ENCODE measurements around the gene MPO.
A peak's percentile ranks its signal among the peaks of the same experiment; 100 is the strongest.

Gene MPO

DNA sequence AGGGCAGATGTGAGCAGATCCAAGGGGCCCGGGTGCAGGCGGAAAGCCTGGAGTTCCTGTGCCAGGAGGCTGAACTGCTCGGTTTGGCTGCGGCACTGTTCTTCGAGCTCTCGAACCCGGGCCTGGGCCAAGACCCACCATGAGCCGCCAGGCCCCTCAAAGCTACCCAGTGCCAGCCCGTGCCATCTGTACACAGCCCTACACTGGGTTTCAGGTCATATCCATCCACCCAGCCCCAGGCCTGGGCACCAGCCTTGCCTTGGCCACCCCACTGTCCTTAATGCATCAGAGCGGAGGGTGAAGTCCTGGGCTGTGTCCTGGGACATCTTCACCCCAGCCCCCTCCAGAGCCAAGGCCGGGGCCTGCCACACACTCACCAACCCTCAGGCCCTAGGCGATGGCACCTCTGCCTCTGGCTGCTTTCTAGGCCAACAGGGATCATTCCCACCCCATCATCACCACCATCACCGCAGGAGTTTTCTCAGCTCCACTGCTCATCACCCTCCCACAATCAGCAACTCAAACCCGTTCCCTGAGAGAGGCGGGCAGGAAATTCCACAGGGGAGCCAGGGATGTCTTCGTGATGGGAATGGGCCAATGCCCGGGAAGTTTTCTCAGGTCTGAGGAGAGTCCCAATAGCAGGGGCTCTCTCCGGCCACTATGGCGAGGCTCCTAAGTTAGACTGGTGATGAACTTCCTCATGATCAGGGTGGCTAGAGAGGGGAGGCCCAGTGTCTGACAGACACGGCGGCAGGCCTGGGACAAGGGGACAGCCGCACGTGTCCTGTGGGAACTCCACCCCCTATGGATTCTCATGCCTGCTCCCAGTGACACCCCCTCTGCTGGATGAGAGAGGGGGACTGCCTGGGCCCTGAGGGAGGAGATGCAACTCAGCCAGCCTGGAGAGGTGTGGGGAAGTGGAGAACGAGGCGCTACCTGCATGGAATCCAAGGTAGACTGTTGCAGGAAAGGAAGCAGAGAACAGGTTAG lies 38.7 kb upstream of the MPO start:
- DNase-seq = no peak

DNA sequence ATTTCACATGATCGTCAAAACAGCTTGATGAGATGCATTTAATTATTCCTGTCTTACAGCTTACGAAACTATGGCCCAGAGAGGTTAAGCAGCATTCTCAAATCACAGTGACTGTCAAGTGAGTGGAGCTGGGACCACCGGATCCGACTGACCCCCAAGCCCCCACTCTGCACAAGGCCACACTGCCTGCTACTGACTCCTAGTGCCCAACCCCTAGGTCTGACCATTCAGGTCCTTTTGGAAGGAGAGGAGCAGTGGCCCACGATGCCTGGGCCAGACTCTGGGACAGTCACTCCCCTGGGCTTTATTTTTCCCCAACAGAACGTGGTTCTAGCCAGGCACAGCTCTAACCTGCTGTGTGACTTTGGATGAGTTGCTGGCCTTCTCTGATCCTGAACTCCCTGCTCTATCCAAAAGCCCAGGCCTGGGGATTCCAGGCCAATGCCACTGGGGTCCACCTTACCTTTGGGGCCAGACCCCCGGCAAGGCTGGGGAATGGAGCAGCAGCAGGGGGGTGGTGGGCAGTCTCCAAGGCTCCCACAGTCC lies 38.0 kb upstream of the MPO start:
- peak; percentile 14 for DNase-seq

DNA sequence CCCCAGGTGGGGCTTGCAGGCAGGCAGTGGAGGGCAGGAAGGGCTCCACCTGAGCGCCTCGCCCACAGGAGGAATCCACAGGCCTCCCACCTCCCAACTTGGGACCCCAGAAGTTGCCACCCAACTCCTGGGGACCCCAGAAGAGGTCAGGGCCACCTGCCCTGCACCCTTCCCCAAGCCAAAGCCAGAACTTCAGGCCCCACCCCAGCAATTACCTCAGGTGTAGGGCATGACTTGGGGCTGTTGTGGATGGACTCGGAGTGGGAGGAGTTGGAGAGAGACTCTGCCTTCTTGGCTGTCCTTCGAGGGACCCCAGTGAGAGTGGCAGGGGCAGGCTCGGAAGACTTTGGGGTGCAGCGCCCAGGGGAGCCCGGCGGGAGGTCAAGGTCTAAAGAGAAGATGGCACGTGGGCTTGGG lies 37.3 kb upstream of the MPO start:
- no peak for DNase-seq

DNA sequence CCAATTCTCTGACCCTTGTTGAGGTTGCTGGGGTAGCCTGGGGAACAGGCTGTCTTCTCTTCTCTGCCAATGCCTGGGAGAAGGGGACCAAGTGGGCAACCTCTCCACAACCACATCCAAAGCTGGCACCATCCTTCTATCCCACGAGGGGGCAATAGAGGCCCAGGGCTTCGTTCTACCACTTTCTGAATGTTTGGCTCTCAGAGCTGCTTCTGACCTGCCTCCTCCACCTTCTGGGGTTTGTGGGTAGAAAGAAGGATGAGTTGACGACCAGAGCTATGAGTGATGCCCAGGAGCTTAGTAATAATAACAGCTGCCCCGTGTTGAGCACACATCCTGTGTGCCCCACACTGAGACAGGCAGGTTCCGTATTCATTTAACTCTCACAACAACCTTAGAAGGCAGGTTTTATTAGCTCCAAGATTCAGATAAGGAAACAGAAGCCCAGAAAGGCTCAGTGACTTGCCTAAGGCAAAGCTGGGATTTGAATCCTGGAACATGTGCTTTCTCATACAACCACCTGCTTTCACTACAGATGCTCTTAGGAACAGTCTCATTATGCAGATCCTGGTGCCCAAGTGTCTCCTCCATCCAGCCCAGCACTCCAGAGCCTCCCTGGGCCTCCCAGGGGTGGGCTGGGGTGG lies 36.8 kb upstream of the MPO start:
- DNase-seq = peak; percentile 79

DNA sequence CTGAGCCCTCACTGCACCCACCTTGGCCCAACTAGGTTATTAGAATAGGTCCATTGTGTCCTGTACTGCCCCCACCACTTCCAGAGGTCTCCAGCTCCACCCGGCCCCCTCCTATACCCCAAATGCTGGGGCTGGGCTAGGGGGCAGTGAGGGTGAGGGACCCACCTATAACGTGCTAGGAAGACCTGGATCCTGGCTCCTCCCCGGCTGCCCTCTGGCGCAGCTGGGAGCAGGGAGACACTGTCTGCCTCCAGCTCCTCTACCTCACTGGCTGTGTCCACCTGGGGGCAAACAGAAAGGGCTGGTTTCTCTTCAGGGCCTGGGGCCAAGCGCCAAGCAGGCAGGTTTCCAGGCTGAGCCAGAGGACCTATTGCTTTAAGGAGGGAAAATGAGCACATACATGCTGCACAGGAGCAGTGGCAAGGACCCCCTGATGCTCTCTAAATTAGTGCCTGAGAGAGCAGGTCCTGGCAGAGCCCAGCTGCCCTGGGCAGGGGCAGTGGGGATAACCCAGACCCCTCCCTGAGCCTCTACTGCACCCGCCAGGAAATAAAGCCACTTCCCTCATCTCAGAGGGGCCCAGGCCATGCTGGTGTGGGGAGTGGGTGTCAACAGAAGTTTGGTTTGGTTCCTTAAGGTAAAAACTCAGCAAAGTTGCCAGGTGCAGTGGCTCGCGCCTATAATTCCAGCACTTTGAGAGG lies 35.7 kb upstream of the MPO start:
- peak; percentile 19 for DNase-seq

DNA sequence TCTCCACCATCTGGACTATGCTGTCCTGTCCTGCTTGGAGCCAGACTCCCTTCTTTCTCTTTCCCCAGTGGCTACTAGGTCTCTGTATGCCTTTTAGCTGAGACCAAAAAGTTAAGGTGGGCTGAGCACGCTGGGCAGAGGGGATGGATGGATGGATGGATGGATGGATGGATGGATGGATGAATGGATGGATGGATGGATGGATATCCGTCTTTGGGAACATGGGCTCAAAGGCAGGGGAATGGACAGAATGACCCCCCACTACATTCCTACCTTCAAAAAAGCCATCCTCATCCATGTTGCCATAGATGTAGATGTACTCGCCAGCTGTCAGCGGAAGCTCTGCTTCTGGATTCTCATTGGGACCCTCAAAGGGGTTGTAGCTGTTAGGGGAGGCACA lies 35.0 kb upstream of the MPO start:
- DNase-seq = peak; percentile 4

DNA sequence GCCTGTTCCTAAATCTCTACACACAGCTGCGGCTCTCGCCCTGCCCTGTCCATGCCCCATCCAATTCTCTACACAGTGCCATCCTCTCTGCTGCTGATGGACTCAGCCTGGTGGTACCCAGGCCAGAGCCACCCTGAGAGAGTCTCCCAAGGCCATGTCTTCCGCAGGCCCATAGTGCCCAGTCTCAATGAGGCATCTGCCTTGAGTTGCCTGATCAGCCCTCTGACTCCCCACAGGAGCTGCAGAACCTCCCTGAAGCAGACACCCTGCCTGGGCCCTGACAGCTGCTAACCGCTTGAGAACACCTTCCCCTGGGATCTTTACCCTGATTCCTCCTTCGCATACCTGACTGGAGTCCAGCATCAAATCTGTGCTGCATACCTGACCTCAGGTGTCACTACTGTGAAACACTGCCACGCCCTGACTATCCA lies 34.6 kb upstream of the MPO start:
- DNase-seq = peak; percentile 13

DNA sequence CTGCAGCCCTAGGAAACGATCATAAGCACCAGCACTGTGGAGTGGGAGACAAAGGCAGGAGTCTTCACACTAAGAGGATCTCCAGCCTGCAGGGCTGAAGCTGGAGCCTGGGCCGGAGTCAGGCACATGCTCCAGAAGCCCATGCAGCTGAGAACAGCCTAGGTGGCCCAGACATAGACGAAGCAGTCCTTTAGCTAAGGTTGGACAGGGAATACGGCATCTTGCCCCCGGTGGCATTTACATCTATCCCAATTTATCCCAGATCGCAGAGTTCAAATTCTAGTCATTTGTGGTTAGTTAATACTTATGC lies 33.9 kb upstream of the MPO start:
- DNase-seq = peak; percentile 9

DNA sequence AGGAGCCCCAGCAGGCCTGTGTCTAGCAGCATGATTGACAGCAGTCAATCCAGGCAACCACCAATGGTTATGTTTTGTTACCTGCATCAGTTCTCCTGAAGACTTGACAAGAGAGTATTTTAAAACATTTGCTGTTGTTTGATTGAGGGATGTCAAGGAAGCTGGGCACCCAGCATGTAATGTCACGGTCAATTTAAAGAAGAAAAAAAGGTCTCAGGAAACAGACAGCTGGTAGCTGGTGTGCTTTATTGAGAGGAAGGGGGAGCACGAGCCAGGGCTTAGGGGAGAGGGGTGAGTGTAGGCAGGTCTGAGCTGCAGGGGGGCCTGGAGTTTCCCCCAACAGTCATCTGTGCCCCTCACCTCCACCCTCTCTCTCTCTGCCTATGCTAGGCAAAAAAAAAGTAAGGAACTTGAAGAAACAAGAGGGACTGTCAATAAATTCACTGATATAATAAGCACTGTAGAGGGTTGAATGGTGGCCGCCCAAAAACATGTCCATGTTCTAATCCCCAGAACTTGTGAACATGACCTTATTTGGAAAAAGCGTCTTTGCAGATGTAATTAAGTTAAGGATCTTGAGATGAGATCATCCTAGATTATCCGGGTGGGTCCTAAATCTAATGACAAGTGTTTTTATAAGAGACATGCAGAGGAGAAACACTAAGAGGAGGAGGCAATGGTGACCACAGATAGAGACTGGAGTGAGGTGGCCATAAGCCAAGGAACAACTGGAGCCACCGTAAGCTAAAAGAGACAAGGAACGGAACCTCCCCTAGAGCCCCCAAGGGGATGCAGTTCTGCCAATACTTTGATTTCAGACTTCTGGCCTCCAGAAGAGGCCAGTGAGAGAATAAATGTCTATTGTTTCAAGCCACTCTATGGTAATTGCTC lies 33.3 kb upstream of the MPO start:
- DNase-seq = no peak

DNA sequence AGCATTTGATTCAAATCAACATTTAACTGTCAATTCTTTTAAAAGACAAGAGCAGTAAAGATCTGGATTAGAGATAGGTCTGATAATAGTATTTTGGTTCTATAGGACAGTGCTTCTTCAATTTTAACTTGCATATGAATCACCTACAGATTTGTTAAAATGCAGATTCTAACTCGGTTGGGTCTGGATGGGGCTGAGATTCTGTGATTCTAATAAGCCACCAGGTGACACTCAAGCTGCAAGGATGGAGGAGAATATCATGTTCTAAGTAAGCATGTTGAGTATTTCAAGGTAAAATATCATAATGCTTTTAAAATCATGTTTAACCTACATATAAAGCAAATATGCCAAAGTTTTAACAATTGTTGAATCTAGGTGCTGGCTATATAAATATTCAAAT lies 32.1 kb upstream of the MPO start:
- no peak for DNase-seq

DNA sequence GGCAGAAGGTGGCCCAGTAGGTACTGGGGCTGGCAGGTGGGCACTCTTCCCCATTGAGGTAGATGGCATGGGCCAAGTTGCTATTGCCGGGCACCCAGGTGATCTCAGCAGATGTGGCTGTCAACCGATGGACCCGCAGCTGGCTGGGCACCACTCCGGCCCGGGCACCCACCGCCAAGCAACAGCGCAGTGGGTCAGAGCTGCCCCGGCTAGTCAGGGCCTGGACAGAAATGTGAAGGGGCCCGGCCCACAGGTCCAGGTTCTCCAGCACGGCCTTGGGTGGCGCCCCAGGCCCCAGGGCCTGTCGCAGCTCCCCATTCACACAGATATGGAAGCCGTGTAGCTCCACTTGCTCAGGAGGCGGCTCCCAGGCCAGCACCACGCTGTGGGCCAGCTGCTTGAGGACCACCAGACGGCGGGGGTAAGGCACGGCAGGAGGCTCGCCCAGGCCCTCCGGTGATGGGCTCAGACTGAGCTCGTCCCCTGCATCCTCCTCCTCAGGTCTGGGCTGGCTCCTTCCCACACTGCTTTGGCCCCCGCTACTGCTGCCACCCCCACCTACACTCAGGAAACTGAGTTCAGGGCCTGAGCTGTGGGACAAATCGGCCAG lies 31.4 kb upstream of the MPO start:
- peak; percentile 18 for DNase-seq

DNA sequence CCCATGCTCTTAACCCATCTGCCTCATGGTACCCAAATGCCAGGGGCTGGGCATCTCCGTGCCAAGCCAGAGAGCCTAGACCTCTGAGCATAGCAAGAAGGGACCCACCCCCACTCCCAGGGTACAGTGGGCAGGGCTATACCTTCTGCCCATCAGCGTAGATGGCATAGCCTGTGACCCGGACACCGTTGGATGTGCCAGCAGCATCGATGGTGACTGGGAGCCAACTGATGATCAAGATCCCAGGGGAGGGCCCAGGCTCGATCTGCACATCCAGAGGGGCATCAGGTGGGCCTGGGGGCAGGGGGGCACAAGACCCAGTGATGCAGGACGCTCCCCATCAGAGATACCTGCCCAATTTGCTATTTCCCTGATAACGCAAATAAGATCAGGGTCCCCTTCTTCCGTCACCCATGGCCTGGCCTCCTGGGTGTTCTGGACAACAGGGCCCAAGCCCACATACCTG lies 30.7 kb upstream of the MPO start:
- DNase-seq = peak; percentile 19

DNA sequence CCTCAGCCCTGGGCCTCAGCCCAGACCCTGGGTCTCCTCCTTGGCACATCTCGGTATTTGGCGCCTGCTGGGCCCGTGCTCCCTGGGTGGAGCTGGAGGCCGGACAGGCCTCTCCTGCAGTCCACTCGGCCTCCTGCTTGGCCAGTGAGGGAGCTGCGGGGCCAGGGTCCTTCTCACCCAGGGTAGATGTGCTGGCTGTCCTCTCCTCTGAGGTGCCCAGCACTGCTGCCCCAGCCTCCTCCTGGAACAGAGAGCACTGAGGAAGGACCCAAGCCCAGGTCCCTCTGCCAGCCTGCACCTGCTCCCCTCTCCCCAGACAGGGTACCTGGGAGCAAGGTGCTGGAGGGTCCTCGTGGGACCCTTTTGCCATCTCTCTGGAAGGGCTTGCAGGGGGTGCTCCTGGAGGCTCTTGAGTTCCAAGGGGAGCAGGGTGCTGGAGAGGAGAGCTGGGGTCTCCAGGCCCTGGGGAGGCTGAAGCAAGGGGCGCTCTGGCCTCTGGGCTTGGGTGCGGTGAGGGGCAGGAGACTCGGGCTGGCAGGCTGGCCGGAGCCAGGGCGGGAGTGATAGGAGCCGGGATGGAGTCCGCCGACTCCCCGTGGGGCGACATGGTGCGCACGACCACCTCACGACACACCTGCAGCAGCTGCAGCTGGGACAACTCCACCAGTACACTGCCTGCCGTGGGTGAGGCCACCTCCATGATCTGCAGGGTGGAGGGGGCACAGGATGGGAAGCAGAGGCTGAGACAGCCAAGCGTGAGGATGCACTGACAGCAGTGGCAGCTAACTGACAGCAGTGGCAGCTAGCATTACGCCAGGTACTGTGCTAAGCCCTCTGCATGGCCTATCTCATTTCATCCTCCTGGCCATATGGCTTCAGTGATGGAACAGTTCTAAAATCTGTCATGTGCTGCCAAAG lies 30.0 kb upstream of the MPO start:
- DNase-seq = peak; percentile 10

DNA sequence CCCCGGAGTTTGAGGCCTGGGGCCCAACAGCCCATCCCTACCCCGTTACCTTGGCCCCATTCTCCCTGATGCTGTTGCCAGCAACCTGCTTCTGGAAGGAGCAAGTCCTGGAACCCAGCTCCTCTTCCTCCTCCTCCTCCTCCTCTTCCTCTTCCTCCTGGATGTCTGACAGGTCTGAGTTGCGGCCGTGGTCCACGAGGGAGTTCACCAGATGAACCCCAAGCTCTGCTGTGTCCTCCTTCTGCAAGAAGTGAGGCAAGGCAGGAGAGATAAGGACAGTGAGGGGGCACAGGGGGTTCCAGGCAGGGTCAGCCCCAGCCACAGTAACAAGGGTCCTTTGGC lies 29.2 kb upstream of the MPO start:
- DNase-seq = no peak

DNA sequence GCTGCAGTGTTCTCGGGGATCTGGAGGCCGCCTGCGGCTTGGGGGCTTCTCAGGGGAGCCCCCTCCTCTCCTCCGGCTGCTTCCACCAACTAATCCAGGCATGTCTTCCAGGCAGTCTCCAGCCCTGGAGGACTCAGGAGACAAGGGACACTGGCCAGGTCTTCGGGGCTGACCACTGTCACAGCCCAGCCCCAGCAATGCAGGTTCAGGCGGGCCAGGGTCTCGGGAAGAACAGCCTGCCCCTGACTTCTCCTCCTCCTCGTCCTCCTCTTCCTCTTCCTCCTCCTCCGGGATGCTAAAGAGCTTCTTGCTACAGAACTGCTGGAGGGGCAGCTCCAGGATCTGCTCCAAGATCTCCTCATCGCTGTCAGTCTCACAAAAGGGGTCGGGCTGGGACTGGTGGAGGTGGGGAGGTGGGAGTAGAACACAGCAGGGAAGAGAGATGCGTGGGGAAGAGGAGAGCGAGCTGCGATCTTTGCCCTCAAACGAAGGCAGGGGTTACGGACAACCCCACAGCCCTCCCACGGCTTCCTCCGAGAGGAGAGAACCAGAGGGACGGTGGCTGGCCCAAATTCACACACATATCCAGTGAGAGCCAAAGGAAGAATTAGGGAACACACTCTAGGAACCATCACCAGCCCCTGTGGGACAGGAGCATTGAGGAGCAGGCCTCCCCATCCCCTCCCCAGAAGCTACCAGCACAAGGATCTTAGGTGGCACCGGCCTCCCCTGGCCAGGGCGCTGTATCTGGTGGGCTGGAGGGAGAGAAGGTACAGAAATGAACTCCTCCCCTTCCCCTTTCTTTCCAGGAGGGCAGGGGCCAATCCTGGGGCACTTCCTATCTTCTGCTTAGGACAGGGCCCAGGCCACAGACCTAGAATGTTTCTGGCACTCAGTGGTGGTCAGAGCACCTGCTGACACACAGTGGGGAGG lies 28.5 kb upstream of the MPO start:
- DNase-seq = peak; percentile 19

DNA sequence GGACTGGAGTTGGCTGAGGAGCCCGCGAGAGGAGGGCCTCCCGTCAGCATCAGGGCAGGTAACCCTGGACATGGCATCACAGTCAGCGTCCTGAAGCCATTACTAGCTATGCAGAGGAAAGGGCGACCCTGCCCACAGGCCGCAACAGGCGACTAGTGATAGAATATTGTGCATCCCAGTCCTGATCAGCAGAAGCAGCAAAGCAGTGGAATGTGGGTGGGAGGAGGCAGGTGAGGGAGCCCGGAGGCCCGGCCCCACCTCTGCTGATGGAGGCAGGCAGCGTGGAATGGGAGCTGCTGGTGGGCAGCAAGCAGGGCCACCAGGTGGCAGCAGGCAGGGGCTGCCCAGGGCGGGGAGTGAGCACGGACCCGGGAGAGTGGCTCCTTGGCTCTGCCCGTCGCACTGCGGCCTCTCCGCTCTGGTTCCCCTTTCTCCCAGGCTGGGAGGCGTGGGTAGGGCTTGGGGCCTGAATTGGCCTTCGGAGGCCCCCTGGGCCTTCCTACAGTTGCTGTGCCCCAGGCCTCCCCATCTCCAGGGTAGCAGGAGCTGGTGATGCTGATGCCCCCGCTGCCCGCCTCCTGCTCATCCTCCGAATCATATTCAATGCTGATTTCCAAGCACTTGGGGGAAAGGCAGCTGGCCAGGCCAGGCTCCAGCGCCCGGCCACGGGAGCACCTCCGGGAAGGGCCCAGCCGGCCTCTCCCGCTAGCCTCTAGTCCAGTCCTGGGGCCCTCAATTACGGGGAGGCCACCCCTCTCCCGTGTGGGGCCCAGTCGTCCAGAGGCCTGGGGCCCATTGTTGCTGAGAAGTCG lies 27.6 kb upstream of the MPO start:
- peak; percentile 21 for DNase-seq

DNA sequence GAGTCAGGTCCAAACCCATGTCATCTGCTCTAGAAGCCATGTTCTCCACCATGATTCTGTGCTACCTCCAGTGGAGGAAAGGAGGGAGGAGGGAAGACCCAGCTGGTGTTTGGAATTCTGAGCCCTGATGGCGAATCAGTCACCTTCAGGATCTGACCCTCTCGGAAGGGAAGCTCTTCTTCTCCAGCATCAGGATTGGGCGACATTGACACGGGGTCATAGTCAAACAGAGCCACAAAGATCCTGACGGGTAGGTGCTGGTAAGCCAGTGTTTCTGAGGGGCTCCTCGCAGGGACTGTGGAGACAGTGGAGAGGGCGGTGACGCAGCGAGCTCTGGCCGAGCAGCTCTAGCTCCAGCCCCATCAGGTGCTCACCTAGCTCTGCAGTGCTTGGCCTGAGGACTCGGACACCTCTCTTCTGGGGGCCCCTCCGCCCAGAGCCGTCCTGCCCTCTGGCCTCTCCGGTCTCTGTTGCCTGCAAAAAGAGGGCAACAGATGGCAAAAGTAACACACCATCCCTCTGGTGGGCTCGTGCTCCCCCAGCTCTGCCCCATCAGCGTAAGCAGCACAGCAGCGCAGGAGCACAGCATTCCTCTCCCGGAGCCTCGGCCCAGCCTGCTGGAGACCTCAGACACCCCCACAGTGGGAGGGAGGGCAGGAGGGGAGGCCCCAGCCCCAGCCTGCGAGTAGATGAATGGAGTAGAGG lies 26.9 kb upstream of the MPO start:
- peak; percentile 13 for DNase-seq

All from stimulated activated CD8-positive, alpha-beta memory T cell treated with anti-CD3 and anti-CD28 coated beads, Interleukin-4, amount 100 ng/mL, for 48 hours (primary cell).